GM21576 (cell line): Measurements from ENCODE around the gene FHL1.
"Not testable (repeated sequence)": the region's sequence is repeated elsewhere in the genome, so short reads cannot be mapped to it uniquely, and the experiment has no call there.

Experiments
- ATAC-seq: cut with Tn5 transposase; IDR thresholded peaks from one replicate; pipeline ENCODE4 v1.9.1; 2021; ENCODE audit warnings: mild to moderate bottlenecking, moderate library complexity; ENCODE audit not compliant: unreplicated experiment

Gene FHL1

DNA sequence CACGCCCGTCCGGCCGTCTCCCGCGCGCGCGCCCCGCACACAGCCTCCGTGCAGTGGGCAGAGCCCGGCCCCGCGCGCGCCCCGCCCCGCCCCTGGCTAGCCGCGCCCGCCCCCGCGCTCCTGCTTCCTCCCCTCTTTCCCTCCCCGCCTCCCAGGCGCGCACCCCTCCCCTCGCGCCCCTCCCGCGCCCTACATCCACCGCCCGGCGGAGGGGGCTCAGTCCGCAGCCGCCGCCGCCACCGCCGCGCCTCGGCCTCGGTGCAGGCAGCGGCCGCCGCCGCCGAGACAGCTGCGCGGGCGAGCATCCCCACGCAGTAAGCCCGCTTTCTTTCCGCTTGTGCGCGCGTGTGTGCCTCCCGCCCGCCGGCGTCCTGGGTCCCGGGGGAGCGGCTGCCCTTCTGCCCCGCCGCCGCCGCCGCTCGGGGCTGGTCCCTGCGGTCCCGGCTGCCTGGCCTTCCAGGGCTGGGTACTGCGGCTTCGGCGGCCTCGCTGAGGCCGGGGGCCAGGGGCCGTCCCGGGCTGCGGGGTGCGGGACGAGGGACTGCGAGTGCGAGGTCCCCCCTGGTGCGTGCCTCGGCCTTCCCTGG lies at the start of gene FHL1:
Gene FHL1 (plus strand): TSS at position 219 of the 587 bp plus-strand sequence.
- ATAC-seq = no peak

DNA sequence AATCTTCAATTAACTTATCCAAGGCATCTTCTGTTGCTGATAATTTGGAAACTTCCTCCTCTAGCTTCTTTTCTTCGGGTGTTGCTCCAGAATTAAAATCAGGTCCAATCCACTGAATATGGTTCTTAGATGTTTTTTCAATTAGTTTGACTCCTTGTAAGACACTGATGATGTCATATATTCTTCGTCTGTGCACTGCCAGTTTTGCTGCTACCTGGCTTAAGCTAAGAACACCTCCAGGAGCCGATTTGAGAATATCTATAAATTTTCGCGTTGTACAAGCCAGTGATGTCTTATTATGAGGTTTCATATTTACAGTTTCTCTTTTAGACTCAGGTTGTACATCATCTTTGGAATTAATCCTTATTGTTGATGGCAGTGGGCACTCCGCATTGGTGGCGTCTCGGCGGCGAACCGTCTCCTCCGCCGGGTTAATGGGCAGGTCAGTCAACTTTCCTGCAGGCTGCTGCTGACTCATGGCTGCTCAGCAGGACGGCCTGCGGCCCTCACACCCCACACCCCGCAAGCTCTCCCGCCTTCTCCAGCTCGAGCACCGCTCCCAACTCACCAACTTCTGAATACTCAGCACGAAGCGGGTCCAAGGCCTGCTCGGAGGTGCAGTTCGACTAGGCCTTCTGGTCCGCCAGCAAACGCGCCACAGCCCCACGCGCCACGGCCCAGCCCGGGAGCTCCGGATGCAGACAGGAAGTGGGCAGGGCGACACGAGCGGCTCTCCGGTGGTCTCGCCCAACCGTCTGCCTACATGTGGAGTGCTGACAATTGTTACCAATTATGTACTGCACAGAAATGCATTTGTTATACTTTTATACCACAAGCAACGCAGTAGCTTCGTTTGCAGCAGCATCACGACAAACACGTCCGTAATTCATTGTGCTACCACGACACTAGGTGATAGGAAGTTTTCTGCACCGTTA lies 49.2 kb upstream of the FHL1 start:
- no peak for ATAC-seq

DNA sequence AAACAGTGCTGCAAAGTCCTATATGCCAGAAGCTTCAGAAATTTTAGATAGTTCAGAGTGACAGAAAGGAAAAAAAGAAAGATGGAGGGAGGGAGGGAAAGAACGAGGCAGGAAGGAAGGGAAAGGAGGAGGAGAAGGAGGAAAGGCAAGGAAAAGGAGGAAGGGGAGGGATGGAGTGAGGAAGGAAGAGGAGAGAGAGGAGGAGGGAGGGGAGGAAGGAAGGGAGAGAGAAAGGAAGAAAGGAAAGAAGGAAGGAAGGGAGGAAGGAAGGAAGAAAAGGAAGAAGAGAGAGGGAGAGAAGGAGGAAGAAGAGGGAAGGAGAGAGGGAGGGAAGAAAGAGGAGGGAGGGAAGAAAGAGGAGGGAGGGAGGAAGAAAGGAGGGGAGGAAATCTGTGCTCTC lies 42.4 kb upstream of the FHL1 start:
- ATAC-seq = no peak

DNA sequence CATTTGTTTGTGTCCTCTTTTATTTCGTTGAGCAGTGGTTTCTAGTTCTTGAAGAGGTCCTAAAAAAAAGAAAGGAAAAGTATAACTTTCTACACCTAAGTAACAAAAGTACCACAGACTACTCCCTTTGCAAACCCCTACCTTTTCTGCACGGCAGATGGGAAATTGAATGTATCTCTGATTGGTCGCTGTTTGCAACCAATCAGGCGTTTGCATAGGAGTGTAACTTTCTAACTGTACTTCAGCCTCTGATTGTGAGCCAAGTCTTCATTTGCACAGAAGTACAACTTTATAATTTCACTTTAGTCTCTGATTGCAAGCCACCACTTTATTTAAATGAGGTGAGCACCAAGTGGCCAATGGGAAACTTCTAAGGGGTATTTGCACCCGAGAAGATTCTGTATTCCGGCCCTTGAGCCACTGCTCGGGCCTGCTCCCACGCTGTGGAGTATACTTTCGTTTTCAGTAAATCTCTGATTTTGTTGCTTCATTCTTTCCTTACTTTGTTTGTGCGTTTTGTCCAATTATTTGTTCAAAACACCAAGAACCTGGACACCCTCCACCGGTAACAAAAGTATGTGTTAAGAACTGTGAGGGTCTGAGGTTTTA lies 40.3 kb upstream of the FHL1 start:
- ATAC-seq = no peak

DNA sequence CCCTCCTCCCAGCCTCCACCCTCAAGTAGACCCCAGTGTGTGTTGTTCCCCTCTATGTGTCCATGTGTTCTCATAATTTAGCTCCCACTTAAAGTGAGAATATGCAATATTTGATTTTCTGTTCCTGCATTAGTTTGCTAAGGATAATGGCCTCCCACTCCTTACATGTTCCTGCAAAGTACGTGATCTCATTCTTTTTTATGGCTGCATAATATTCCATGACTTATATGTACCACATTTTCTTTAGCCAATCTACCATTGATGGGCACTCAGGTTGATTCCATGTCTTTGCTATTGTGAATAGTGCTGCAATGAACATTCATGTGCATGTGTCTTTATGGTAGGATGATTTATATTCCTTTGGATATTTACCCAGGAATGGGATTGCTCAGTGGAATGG lies 38.4 kb upstream of the FHL1 start:
- not testable (repeated sequence) for ATAC-seq

DNA sequence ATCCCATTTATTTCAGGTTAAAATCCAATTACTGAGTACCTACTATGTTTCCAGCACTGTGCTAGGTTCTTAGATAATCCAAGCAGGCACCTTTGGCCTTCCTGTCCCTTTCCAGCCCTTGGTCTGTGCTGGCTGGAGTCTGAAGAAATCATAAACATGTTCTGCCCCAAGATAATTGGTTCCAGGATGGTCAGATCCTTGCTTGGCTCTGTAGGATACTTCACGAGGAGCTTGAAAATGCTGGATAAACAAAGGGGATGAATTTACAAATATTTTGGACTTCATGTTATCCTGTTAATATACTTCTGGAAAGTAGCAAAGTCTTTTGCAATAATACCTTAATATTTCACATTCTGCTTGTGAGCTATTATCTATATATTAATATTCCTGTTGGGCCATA lies 35.0 kb upstream of the FHL1 start:
- ATAC-seq = no peak

DNA sequence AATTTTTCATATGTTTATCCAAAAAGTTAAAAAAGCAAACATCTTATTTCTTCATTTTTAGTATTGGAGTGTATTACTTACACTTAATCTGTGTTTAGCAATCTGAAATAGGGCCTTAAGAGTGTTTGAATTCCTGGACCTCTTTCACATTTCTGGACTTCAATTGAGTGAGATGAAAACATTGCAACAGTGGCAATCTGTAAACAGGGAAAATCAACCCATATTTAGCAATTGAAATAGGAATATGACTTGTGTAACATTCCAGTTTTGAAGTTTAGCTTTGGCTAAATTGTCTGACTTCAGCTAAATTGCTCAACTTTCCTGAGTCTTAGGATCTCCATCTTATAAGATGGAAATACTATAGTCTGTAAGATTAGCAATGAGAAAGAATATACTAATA lies 34.6 kb upstream of the FHL1 start:
- no peak for ATAC-seq

DNA sequence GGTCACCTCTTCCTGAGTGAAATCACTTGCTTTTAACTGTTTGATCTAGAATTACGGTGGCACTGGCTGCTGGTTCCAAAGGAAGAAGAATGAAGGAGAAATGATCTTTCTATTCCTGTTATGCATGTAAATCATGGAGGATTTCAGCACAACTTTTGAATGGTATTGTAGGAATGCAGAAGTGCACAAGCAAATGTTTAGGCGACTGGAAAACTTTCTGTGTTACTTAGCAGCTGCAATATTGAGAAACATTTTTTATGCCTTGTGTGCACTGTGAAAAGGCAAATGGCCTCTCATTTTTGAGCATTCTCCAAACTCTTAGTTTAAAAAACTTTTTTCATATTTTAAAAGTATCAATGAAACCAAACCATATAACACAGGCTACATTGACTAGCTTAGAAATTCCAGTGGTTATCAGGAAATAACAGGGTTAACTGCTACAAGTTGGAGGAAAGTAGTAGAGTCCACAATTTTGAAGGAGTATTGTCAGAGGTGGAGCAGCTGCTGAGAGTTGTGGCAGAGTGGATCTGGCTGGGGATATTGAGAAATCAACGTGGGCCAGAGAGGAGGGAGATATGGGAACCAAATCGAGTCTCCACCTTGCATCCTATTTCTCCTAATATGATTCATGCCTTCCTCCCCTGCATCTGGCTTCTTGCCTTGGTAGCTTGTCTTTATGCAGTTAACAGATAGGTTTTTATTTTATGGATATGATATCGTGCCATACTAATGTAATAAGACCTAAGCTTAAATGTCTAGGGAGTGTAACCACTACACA lies 32.0 kb upstream of the FHL1 start:
- no peak for ATAC-seq

DNA sequence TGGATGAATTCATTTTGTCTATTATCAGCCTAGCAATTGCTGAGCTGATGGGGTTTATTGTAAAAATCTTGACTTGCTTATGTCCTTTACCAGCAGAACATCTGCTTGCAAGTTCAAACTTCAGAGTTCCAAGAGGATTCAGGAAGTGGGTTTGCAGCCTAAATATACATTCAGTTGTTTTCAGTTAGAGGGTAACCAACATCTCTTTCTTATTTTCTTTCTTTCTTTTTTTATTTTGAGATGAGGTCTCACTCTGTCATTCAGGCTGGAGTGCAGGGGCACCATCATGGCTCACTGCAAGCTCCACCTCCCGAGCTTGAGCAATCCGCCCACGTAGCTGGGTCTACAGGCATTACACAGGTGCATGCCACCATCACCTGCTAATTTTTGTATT lies 31.4 kb upstream of the FHL1 start:
- ATAC-seq = no peak

DNA sequence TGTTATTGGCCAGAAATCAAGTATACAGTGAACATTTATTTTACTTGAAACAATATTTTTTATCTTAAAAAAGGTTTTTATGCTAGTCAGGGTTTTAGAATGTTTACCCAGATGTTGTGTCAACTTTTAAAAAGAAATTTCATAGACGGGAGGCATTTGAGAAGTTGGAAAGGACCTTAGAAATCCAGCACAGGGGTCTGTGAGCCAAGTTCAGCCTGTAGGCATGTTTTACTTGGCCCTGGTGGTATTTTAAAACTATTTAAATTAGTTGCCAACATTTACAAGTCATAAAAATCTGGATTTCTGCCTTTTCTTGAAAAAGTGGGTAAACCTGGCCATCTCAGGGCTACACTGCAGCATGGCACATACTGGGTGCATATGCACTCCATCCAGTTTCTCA lies 25.5 kb upstream of the FHL1 start:
- ATAC-seq = no peak

DNA sequence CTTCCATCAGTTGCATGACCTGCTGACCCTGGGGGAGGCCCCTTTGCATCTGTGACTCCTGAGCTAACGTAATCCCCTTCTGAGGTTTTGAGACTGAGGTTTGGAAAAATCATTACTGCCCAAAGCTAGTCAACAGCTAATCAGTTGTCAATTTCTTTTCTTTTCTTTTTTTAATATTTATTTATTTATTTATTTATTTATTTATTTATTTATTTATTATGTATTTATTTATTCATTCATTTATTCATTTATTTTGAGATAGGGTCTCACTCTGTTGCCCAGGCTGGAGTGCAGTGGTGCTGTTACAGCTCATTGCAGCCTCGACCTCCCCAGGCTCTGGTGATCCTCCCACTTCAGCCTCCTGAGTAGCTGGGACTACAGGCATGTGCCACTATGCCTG lies 25.1 kb upstream of the FHL1 start:
- no peak for ATAC-seq

DNA sequence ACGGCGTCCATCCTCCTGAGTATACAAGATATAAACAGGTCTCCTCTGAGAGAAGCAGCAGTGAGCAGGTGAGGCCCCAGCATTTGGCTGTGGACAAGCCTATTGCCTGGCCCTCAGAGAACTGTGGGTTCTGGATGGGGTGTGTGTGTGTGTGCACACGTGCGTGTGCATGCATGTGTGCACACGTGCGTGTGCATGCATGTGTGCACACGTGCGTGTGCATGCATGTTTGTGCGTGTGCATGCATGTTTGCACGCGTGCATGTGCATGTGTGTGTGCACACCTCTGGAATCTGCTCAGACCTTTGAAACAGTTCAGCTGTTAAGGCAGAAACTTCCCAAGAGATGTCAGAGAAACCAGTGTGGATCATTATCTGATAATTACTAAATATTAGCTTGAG lies 22.2 kb upstream of the FHL1 start:
- no peak for ATAC-seq

DNA sequence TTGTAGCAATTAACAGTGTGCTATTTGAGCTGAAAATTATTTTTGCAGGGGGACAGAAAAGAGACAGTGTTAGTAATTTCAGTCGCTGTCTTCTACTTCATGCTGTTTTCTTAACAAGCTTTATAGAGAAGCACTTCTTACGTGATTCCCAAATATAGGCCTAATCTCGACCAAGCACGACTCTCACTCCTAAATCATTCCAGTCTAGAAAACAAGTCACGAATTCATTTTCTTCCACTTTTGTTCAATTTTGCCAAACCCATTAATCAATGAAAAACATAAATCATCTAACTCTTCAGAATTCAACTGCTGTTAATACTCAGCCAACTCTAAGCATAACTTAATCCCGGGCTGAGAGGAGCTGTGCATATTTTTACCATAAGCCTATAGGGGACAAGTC lies 21.0 kb upstream of the FHL1 start:
- no peak for ATAC-seq

DNA sequence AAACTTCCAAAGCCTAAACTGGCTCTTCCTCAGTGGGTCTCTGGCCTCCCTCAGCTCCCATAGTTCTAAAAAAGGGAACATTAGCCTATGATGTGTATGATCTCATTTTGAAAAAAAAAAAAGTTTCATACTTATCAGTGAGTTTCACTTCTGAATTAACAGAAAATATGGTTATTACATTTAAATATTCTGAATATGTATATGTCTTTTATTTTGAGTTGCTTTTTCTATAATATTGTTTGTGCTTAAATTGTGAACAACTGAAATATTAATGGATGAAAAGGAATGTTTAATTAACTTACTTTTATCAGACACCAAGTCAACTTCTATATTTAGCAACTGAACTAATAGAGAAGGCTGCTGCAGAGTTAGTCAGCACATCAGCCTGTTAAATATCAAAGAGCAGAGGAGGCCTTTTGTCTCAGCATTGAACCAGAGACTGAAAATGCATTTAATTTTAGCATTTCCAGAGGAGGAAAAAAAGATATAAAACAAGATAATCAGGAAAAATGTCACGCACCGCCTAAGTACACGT lies 20.4 kb upstream of the FHL1 start:
- no peak for ATAC-seq

DNA sequence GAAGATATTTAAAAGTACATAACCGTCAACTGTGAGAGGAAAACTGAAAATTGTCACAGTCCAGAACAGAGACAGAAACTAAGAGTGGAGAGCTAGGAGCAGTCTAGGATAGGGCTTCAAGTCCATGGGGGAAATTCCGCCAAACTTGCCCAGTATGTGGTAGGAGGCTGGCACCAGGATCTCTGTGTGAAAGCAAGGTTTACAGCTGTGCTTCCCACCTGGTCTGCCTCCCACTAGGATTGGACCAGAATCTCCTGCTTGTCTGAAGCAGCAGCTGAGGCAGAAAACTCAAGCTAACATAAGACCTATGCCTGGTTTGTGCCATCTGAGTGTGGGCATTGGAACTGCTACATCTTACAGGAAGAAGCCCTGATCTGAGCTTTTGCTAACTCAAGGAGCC lies 18.6 kb upstream of the FHL1 start:
- ATAC-seq = no peak

DNA sequence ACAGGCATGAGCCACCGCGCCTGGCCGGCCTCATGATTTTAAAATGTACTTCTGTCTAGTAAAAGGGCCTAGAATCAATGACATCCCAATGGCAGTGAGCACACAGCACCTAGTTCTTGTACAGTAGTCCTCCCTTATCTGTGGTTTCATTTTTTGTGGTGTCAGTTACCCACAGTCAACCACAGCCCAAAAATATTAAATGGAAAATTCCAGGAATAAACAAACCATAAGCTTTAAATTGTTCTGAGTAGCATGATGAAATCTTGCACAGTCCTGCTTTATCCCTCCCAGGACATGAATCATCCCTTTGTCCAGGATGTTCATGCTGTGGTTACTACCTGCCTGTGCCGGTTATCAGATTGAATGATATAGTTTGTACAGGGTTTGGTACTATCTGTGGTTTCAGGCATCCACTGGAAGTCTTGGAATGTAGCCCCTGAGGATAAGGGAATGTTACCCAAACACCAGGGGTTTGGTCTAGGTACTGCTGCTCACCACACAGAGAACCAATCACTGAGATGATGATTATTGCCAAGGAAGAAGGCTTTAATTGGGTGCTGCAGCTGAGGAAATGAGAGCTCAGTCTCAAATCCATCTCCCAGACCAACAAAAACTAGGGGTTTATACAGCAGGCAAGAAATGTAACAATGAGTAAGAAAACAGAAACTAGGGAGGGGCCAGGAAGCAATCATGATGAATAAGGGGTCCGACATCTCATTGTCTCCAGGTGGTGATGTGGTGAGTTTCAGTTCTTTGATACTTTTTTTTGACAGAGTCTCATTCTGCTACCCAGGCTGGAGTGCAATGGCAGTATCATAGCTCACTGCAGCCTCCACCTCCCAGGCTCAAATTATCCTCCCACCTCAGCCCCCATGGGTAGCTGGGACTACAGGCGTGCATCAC lies 16.2 kb upstream of the FHL1 start:
- ATAC-seq = no peak

DNA sequence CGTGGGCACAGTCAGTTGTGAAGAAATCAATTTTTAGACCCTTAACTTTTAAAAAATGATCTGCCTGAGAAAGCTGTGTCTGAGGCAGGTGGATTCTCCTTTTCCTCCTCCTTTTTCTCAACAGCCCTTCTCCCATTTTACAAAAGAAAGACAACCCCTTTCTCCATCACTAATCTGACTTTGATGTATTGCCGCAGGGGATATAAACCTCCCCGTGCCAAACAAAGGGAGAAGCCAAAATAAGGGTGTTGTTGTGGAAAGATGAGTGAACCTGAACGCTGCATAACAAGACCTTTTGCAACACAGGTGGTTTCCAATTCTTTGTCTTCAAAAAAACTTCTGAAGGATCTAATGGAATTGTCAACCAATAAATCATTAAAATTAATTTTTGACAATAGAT lies 8.4 kb upstream of the FHL1 start:
- ATAC-seq = no peak

DNA sequence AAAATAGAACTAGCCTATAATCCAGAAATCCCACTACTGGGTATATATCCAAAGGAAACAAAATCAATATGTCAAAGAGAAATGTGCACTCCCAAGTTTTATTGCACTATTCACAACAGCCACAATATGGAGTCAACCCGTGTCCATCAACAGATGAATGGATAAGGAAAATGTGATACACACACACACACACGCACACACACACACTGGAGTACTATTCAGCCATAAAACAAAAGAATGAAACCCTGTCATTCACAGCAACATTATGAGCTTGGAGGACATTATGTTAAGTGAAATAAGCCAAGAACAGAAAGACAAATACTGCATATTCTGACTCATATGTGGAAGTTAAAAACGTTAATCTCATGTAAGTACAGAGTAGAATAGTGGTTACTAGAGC lies 5.8 kb upstream of the FHL1 start:
- ATAC-seq = no peak

DNA sequence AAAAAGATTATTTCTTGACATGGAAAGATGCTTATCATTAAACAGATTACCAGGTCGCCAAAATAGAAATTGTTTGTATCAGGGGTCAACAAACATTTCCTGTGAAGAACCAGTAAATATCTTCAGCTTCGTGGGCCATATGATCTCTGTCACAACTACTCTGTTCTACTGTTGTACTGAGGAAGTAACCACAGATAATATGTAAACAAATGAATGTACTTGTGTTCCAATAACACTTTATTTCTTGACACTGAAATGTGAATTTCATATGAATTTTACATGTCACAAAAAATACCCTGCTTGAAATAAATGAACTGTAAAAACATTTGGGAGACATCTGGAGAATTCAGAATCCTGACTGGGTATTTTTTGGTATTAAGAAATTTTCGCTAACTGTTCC lies 4.7 kb upstream of the FHL1 start:
- no peak for ATAC-seq

DNA sequence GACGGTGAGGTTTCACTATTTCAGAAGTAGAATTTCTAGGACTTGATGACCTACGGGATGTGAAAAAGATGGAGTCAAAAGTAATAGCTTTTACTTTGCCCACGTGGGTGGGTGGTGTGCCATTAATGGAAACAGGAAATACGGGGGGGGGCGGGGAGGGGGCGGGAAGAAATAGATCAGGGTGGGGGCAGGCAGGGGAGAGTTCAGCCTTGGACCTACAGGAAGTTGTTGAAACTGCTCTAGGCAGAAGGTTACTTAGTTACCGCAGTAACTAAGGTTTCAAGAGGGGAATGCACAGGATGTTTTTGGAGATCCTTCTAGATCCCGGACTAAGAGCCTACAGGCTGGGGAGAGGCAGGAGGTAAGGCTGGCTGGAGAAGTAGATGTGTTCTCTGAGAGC lies 3.6 kb upstream of the FHL1 start:
- no peak for ATAC-seq
